B cell (primary cell): Measurements from ENCODE around the gene ZBTB48. TPM values are rescaled to one million over a fixed set of nuclear protein-coding genes. Genes with fewer than 3 reads are reported as not detected.
A peak's percentile ranks its signal among the peaks of the same experiment; 100 is the strongest.

ENCODE experiments used
- ATAC-seq: fragments of 200-7000 bp; cut with Tn5 transposase; one replicate; pipeline ENCODE4 v1.10.0; 2021; ENCODE audit warnings: low read depth, mild to moderate bottlenecking, moderate number of reproducible peaks, moderate library complexity
- CTCF ChIA-PET: fragments of 350-600 bp; sonication (Branson Sonifier 250); formaldehyde crosslinking; loops from one replicate; lab custom pipeline; 2021; ENCODE audit warnings: antibody characterized with exemption, inconsistent platforms; lab: Charles Lee
- POLR2A ChIA-PET: fragments of 350-600 bp; sonication (Branson Sonifier 250); formaldehyde crosslinking; loops from one replicate; lab custom pipeline; 2021; ENCODE audit warnings: antibody characterized with exemption; lab: Charles Lee
- DNase-seq: peaks from one replicate; pipeline ENCODE4 v3.0.0; 2013
- H2AFZ ChIP-seq: 2 replicates; pipeline ENCODE4 v1.6.1; 2012; ENCODE audit warnings: mild to moderate bottlenecking, low read depth, low read length; ENCODE audit not compliant: insufficient read depth, poor library complexity, severe bottlenecking
- H3K27ac ChIP-seq, 2 donors: 1 replicate in 1 of 2; 2 replicates in 1 of 2; pipeline ENCODE4 v1.5.1; 2012 to 2013; ENCODE audit warnings: low read length in 2 of 2, mild to moderate bottlenecking in 2 of 2, moderate library complexity in 1 of 2
- H3K27me3 ChIP-seq, 4 experiments: fragments of 200-600 bp in 1 of 4; sonication (generic) in 1 of 4; replicated peaks in 1 of 4; 1 replicate in 2 of 4; 2 replicates in 2 of 4; pipeline versions ENCODE4 v1.6.1 to v1.7.0; 2013 to 2016; ENCODE audit warnings: low read length in 3 of 4, mild to moderate bottlenecking in 2 of 4, mixed read lengths in 1 of 4, moderate library complexity in 1 of 4; ENCODE audit not compliant: insufficient read depth in 4 of 4, control insufficient read depth in 3 of 4; ENCODE audit errors: control extremely low read depth in 1 of 4
- H3K36me3 ChIP-seq, 2 experiments: replicated peaks in 1 of 2; 1 replicate in 1 of 2; 2 replicates in 1 of 2; pipeline versions ENCODE4 v1.6.1 to v1.7.1; 2013; ENCODE audit warnings: low read length in 1 of 2; ENCODE audit not compliant: insufficient read depth in 2 of 2, control insufficient read depth in 1 of 2; ENCODE audit errors: control extremely low read depth in 1 of 2, extremely low read depth in 1 of 2
- H3K4me1 ChIP-seq, 2 donors: fragments of 200-600 bp in 1 of 2; sonication (generic) in 1 of 2; 1 replicate in 1 of 2; 2 replicates in 1 of 2; pipeline versions ENCODE4 v1.5.1 to v1.6.1; 2013 to 2017; ENCODE audit warnings: low read length in 2 of 2; ENCODE audit not compliant: control insufficient read depth in 2 of 2, insufficient read depth in 2 of 2
- H3K4me2 ChIP-seq: replicated peaks from 2 replicates; pipeline ENCODE3; 2012; ENCODE audit warnings: mild to moderate bottlenecking, low read depth, low read length; ENCODE audit not compliant: poor library complexity, severe bottlenecking
- H3K4me3 ChIP-seq, 5 experiments: fragments of 200-600 bp in 1 of 5; sonication (generic) in 1 of 5; 1 replicate in 3 of 5; 2 replicates in 2 of 5; pipeline versions ENCODE4 v1.5.1 to v1.7.0; 2011 to 2016; ENCODE audit warnings: low read length in 4 of 5, mild to moderate bottlenecking in 4 of 5, low read depth in 2 of 5, control low read depth in 1 of 5, moderate library complexity in 1 of 5; ENCODE audit not compliant: insufficient read depth in 1 of 5; ENCODE audit errors: control extremely low read depth in 1 of 5, extremely low read depth in 1 of 5
- H3K79me2 ChIP-seq: fragments of 200-600 bp; sonication (generic); one replicate; pipeline ENCODE4 v1.6.0; 2016; ENCODE audit warnings: low read length; ENCODE audit not compliant: control insufficient read depth, insufficient read depth
- H3K9ac ChIP-seq: fragments of 200-600 bp; sonication (generic); 2 replicates; pipeline ENCODE4 v1.6.1; 2017; ENCODE audit warnings: mild to moderate bottlenecking, low read length, moderate library complexity
- H3K9me3 ChIP-seq, 3 donors: one replicate each; pipeline versions ENCODE4 v1.6.1 to v1.7.1; 2013; ENCODE audit warnings: low read length in 2 of 3; ENCODE audit not compliant: control insufficient read depth in 2 of 3, insufficient read depth in 1 of 3; ENCODE audit errors: control extremely low read depth in 1 of 3
- H4K20me1 ChIP-seq: 2 replicates; pipeline ENCODE4 v1.6.0; 2012; ENCODE audit warnings: mild to moderate bottlenecking, low read length; ENCODE audit not compliant: insufficient read depth, control insufficient read depth, poor library complexity, severe bottlenecking
- H3K27ac Mint-ChIP-seq: one replicate; pipeline ENCODE4 v1.8.0; 2021; ENCODE audit warnings: mixed read lengths
- H3K27me3 Mint-ChIP-seq: one replicate; pipeline ENCODE4 v1.8.0; 2021; ENCODE audit warnings: mixed read lengths
- H3K4me1 Mint-ChIP-seq: one replicate; pipeline ENCODE4 v1.8.0; 2021; ENCODE audit warnings: mixed read lengths
- H3K4me3 Mint-ChIP-seq: one replicate; pipeline ENCODE4 v1.8.0; 2021; ENCODE audit warnings: mixed read lengths
- H3K9me3 Mint-ChIP-seq: one replicate; pipeline ENCODE4 v1.8.0; 2022; ENCODE audit warnings: mixed read lengths; ENCODE audit not compliant: insufficient read depth
- CTCF ChIP-seq: fragments of 200-600 bp; IDR thresholded peaks from one replicate; pipeline ENCODE4 v1.8.0; 2022; ENCODE audit warnings: antibody characterized with exemption, mild to moderate bottlenecking
- EZH2 ChIP-seq: IDR thresholded peaks from 2 replicates; pipeline ENCODE4 v1.6.1; 2012; ENCODE audit warnings: borderline replicate concordance, low read depth, mild to moderate bottlenecking, moderate library complexity, low read length; ENCODE audit not compliant: insufficient read depth, poor library complexity, severe bottlenecking
- whole genome bisulfite sequencing: methylation state at CpG from one replicate; pipeline ENCODE4 v1.1.5; 2013; ENCODE audit warnings: missing lambda C conversion rate; ENCODE audit not compliant: insufficient coverage; 5-methylcytosine and 5-hydroxymethylcytosine counted together
- intact Hi-C: fragments of 100-400 bp; cut with micrococcal nuclease; formaldehyde crosslinking; loops from one replicate; pipeline ENCODE4 v1.10.0; 2022
- polyA plus RNA-seq: library from polyadenylated mRNA; depleted of rRNA; stranded (reverse); fragments of >200 nt; gene quantifications from 2 replicates; pipeline ENCODE4 v1.2.3, GENCODE V29; 2012
- total RNA-seq, 2 donors: library from RNA; stranded (reverse); fragments of 120-200 nt in 1 of 2; gene quantifications; 1 replicate in 1 of 2; 2 replicates in 1 of 2; pipeline versions ENCODE4 v1.2.3 to v1.2.4, GENCODE V29; 2013 to 2022

The ZBTB48 gene
- total and polyA plus RNA-seq, 2 donors (not counting 1 experiment from before 2014, with no cell fraction given) = 65.6 to 100 TPM

- ChIA-PET POLR2A (interaction anchor here (0.7 to 3.4 kb wide), 5 partner anchors 11 to 207 kb away, joined by 4 to 21 read pairs (median 14); partner anchors contain the start of genes NOL9, PHF13, TAS1R1 and ZBTB48), CTCF (interaction anchor here (1.2 to 5.4 kb wide), 5 partner anchors 16 to 46 kb away, joined by 3 to 33 read pairs (median 9); partner anchors contain the start of genes NOL9, TAS1R1, THAP3 and ZBTB48)
- Histone ChIP-seq H3K27ac (peak overlapping the region; percentile 35 to 59), H3K4me2 (peak overlapping the region; percentile 100), H3K79me2 (peaks cover 53% of the 10 kb centered on the region), H3K36me3 (peaks cover 0 to 18% of the 10 kb centered on the region in 2 experiments), H3K4me1 (peaks cover 29 to 43% of the 10 kb centered on the region in 2 donors), H2AFZ (peak overlapping the region; percentile 89), H3K9me3 (no peaks in the 10 kb centered on the region), H4K20me1 (peaks cover 48% of the 10 kb centered on the region), H3K9ac (peak overlapping the region; percentile 78), H3K4me3 (peak overlapping the region; percentile 65 to 94 (median 68)), H3K27me3 (no peaks in the 10 kb centered on the region)
- H3K27ac Mint-ChIP-seq = peak overlapping the region; percentile 92
- H3K9me3 Mint-ChIP-seq = no peaks in the 10 kb centered on the region
- peak overlapping the region; percentile 93 for H3K4me3 Mint-ChIP-seq
- peaks cover 41% of the 10 kb centered on the region for H3K4me1 Mint-ChIP-seq
- no peak for TF ChIP-seq EZH2
- TF ChIP-seq CTCF = no peak
- ATAC-seq (peak; percentile 29), DNase-seq (peak; percentile 71)
- intact Hi-C loops = loop anchor here (1.0 kb wide), 1 partner anchor 21 kb away; no protein-coding TSS in a partner anchor
- WGBS = under 1% methylated on average over 37 of the region's 40 CpGs
- H3K27me3 Mint-ChIP-seq = no peaks in the 10 kb centered on the region
Measured at GRCh38 chr1:6601049-6601922, 21.5 kb downstream of the ZBTB48 start.
